NCI-H345 treated with DMSO at 0.1 percent for 48 hours (cell line): ENCODE results near the gene SCLY.
"Not testable (repeated sequence)": the region's sequence is repeated elsewhere in the genome, so short reads cannot be mapped to it uniquely, and the experiment has no call there.

Source experiments
- DNase-seq: peaks from one replicate; lab custom pipeline; 2025; ENCODE audit not compliant: unreplicated experiment; lab: John Stamatoyannopoulos, UW

SCLY gene

GRCh38 chr2:238060542-238061314 lies at the start of gene SCLY:
Gene SCLY (plus strand): TSS chr2:238061001. CDS start chr2:238061055, 54 bp downstream.
- DNase-seq = peak; percentile 94

- DNase-seq = no peak
These were observed 47.0 kb upstream of the SCLY start for GRCh38 chr2:238013806-238014205.

- no peak for DNase-seq
These were observed 45.1 kb upstream of the SCLY start for GRCh38 chr2:238015705-238016104.

- DNase-seq = peak; percentile 47
These were observed 44.3 kb upstream of the SCLY start for GRCh38 chr2:238016526-238016925.

GRCh38 chr2:238019962-238020361 lies 40.8 kb upstream of the SCLY start:
- no peak for DNase-seq

- no peak for DNase-seq
These were observed 40.0 kb upstream of the SCLY start for GRCh38 chr2:238020816-238021215.

- DNase-seq = no peak
These were observed 39.5 kb upstream of the SCLY start for GRCh38 chr2:238021327-238021726.

GRCh38 chr2:238022594-238023157 lies 38.1 kb upstream of the SCLY start:
- no peak for DNase-seq

GRCh38 chr2:238023608-238024007 lies 37.2 kb upstream of the SCLY start:
- no peak for DNase-seq

GRCh38 chr2:238024986-238025385 lies 35.8 kb upstream of the SCLY start:
- no peak for DNase-seq

GRCh38 chr2:238025741-238026360 lies 35.0 kb upstream of the SCLY start:
- DNase-seq = no peak

- no peak for DNase-seq
These were observed 33.7 kb upstream of the SCLY start for GRCh38 chr2:238027058-238027457.

GRCh38 chr2:238027591-238028415 lies 33.0 kb upstream of the SCLY start:
- DNase-seq = no peak

GRCh38 chr2:238029853-238030252 lies 30.9 kb upstream of the SCLY start:
- no peak for DNase-seq

GRCh38 chr2:238030422-238031155 lies 30.2 kb upstream of the SCLY start:
- no peak for DNase-seq

GRCh38 chr2:238031751-238032150 lies 29.1 kb upstream of the SCLY start:
- DNase-seq = no peak

- no peak for DNase-seq
These were observed 28.0 kb upstream of the SCLY start for GRCh38 chr2:238032755-238033337.

GRCh38 chr2:238033991-238034390 lies 26.8 kb upstream of the SCLY start:
- not testable (repeated sequence) for DNase-seq

GRCh38 chr2:238038203-238038602 lies 22.6 kb upstream of the SCLY start:
- no peak for DNase-seq

GRCh38 chr2:238039151-238039550 lies 21.6 kb upstream of the SCLY start:
- DNase-seq = no peak
